D721Med (cell line): ENCODE data around the gene MKS1.

Experiments
- DNase-seq: peaks from one replicate; pipeline ENCODE4 v3.0.0; 2011; ENCODE audit warnings: low spot score; ENCODE audit not compliant: insufficient read length
- FAIRE-seq: peaks from 2 replicates; lab custom pipeline; 2011; peaks lifted over from hg19 to GRCh38; lab: Jason Lieb, UNC
- CTCF ChIP-seq: IDR thresholded peaks from 2 replicates; pipeline ENCODE4 v1.5.1; 2012; ENCODE audit warnings: mild to moderate bottlenecking, control low read depth; ENCODE audit not compliant: insufficient read depth; ENCODE audit errors: missing control alignments

MKS1 gene

GRCh38 chr17:58219007-58219788 lies at the start of gene MKS1:
Gene MKS1 (minus strand): TSS chr17:58219255. CDS start chr17:58219230, 25 bp downstream.
- TF ChIP-seq CTCF, result peak; percentile 51
- DNase-seq (peak; percentile 95), FAIRE-seq (no peak)

- DNase-seq (no peak), FAIRE-seq (no peak)
- TF ChIP-seq CTCF, result no peak
These were observed 49.3 kb upstream of the MKS1 start for GRCh38 chr17:58268326-58268725.

- FAIRE-seq (no peak), DNase-seq (no peak)
- TF ChIP-seq CTCF, result no peak
These were observed 48.6 kb upstream of the MKS1 start for GRCh38 chr17:58267347-58268324.

- FAIRE-seq (no peak), DNase-seq (no peak)
- no peak for TF ChIP-seq CTCF
These were observed 47.1 kb upstream of the MKS1 start for GRCh38 chr17:58265902-58266875.

- TF ChIP-seq CTCF, result no peak
- no peak for DNase-seq
- FAIRE-seq, result no peak
These were observed 46.2 kb upstream of the MKS1 start for GRCh38 chr17:58265271-58265670.

GRCh38 chr17:58264407-58265103 lies 45.5 kb upstream of the MKS1 start:
- FAIRE-seq, result no peak
- TF ChIP-seq CTCF, result no peak
- no peak for DNase-seq
